ENCODE data around the gene PFN2. TPM values are rescaled to one million over a fixed set of nuclear protein-coding genes. Genes with fewer than 3 reads are reported as not detected.
"Not testable (repeated sequence)": the region's sequence is repeated elsewhere in the genome, so short reads cannot be mapped to it uniquely, and the experiment has no call there.

The PFN2 gene, protein sequence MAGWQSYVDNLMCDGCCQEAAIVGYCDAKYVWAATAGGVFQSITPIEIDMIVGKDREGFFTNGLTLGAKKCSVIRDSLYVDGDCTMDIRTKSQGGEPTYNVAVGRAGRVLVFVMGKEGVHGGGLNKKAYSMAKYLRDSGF
- total RNA-seq, result 133 and 181 TPM in 2 replicates

DNA sequence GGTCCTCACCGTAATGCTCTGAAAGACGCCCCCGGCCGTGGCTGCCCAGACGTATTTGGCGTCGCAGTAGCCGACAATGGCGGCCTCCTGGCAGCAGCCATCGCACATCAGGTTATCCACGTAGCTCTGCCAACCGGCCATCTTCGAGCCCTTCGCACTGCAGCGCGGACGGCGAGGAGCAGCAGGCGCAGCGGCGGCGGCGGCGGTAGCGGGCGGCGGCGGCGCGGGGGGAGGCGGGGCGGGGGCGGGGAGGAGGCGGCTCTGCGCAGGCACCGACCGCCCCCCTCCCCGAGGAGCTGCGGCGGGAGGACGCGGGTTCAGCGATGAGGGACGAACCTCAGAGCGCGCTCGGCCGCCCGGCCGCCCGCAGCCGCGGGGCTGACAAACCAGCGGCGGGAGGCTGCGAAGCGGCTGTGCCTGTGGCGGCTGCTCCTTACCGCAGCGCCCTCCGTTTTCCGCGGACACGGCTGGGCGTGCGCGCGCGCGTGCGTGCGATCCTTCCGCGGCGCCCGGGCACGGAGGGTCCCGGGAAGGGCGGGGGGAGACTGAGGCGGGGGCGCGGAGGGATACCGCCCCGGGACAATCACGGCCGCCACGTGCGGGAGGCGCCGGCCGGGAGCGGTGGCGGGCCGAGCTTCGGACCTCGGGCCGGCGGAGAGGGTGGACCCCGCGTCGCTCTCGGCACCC lies at the start of gene PFN2:
Gene PFN2 (minus strand): TSS at position 180 of the 687 bp plus-strand sequence. CDS start 39 bp downstream, at position 141.
- DNase-seq (ENCODE audit: low read depth), result peak; percentile 29

DNA sequence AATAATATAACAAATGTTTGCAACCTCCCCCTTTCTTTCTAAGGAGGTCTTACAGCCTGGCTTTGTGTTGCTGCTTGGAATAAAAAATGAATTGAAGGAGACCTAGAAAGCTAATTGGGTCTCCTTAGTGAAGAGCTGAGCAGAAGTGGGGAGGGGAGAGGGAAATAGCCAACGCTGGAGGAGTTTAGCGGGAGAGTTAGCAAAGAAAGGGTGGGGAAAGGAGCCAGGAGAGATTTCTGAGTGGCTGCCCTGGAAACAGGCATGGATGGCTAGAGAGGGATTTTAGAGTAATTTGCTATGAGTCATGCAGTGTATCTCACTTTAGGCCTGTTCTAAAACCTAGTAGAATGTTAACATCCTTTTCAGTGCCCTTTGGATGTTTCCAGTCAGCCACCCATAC lies 45.2 kb upstream of the PFN2 start:
- peak; percentile 44 for DNase-seq (ENCODE audit: low read depth)

GRCh38 chr3:150014782-150015181 lies 44.1 kb upstream of the PFN2 start:
- no peak for DNase-seq (ENCODE audit: low read depth)

DNA sequence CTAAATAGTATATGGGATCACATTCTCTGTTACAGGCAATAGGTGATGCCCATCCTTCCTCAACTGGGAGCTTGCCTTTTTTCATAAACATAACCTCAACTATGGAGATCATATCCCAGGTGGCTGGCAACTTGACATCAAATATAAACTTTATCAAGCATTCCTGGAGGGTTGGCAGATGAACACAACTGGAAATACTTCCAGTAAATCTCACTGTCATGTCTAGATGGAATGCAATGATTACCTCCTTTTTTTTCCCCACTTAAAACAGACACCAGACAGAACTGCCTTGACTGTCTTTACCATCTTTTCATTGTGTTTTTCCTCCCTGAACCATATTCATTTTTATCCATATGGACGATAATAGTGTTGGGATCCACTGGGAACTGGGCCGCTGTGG lies 43.1 kb upstream of the PFN2 start:
- no peak for DNase-seq (ENCODE audit: low read depth)

DNA sequence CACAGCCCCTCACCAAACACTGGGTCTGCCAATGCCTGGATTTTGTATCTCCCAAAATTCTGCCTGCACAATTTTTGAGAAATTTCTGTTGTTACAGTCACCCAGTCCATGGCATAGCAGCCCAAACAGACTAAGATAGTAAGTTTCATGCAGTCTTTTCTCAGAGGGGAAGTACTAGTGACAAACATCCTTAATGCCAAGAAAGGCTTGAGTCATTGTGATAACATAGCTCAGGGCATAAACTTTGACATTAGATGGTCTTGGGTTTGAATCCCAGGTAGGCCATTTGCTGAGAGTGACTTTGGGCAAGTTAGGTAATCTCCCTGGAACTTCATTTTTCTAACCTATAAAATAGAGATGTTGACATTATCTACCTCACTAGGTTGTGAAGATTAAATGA lies 36.1 kb upstream of the PFN2 start:
- DNase-seq (ENCODE audit: low read depth), result no peak

GRCh38 chr3:150005243-150006112 lies 34.8 kb upstream of the PFN2 start:
- DNase-seq (ENCODE audit: low read depth), result peak; percentile 9

GRCh38 chr3:150000641-150001040 lies 29.9 kb upstream of the PFN2 start:
- DNase-seq (ENCODE audit: low read depth), result no peak

- no peak for DNase-seq (ENCODE audit: low read depth)
These were observed 28.7 kb upstream of the PFN2 start for GRCh38 chr3:149999421-149999820.

DNA sequence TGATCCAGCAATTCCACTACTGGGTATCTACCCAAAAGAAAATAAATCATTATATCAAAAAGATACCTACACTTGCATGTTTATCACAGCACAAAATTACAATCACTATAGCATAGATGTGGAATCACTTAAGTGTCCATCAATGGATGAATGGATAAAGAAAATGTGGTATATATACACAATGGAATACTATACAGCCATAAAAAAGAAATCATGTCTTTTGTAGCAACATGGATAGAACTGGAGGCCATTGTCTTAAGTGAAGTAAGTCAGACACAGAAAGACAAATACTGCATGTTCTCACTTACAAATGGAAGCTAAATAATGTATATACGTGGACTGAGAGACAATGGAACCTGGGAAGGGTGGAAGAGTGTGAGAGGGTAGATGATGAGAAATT lies 28.3 kb upstream of the PFN2 start:
- no peak for DNase-seq (ENCODE audit: low read depth)

GRCh38 chr3:149992416-149993058 lies 21.8 kb upstream of the PFN2 start:
- DNase-seq (ENCODE audit: low read depth), result no peak

DNA sequence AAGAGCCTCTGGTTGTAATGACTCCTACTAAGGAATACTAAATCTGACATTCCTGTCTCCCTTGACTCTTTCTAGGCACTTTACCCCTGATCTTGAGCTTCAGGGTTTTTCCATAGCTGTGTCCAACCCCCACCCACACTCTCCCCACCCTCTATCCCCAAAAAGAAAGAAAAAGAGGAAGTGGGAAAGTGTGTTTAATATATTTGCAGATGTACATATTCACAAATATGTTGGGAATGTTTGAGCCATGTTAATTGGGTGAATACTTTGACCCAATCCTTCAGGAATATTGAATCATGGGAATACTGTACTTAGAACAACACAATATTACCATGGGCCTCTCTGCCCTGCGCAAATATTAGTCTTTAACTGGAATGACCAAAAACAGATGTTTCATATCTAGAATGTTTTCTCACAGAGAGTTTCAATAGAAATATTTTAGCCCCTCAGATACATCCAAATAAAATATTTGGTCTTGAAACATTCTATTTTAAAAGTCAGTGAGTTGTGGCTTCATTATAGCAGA lies 19.8 kb upstream of the PFN2 start:
- no peak for DNase-seq (ENCODE audit: low read depth)

DNA sequence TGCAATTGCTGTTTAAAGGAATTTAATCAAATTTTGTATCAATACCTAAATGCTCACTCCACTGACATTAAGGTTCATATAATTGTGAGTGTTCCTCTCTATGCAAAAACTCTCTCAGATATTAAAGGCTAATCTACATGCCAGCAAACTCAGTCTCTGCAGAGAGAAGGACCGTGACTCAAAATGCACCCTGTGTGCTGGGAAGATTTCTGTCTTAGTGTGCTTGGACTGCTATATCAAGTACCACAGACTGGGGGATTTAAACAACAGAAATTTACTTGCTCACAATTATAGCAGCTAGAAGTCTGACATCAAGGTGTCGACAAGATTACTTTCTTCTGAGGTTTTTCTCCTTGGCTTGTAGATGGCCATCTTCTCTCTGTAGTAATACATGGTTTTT lies 18.6 kb upstream of the PFN2 start:
- no peak for DNase-seq (ENCODE audit: low read depth)

- DNase-seq (ENCODE audit: low read depth), result no peak
These were observed 12.9 kb upstream of the PFN2 start for GRCh38 chr3:149983628-149984027.

DNA sequence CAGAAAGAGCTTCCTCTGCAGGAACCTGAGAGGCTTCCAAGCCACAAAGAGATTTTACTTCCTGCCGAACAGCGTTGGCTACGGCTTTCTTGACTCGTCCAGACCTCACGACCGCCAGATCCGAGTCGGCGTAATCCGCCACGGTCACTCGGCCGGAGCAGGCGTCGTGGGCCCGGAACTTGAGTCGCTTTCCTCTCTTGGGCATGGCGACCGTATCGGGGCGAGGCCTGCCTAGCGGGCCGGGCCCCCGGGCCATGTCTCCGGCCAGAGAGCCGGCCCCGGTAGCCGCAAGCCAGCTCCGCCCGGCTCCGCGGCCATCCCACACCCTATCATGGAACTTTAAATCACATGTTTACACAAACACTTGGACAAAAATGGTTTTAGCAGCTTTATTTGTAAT lies 12.4 kb upstream of the PFN2 start:
- DNase-seq (ENCODE audit: low read depth), result not testable (repeated sequence)

GRCh38 chr3:149981979-149982378 lies 11.3 kb upstream of the PFN2 start:
- not testable (repeated sequence) for DNase-seq (ENCODE audit: low read depth)

DNA sequence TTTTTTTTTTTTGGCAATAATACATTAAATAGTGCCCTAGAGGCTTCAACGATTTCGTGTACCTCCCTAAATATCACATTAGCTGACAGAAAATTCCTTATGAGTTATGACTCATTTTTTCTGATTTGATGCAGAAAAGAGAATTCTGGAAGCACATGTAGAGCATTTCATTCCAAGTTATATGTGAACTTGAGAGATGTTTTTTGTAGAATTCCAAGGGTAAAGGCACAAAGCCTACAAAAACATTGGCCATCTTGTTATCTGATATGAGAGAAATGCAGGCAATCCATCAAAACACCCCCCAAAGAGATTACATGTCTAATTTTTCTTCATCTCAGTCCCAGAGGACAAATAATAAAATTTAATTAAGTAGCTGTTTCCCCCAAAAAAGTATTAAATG lies 6.7 kb upstream of the PFN2 start:
- DNase-seq (ENCODE audit: low read depth), result no peak

DNA sequence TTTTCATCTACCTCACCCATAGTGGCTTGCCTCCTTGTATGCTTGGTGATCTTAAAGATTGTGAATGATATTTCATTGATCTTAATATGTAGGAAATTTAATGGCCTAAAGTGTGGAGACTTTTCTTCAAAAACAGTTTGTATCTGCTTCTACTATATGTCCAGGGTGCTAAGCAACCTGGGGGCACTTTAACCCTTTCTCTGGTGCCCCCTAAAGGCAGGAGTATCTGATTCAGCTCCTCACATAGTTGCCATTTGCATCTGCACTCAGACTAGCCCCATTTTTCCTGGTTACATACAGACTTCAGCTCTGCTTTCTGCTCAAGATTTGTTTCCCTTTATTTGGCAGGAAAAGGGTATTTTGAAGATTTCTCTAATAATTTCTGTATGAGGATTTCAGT lies 5.2 kb upstream of the PFN2 start:
- no peak for DNase-seq (ENCODE audit: low read depth)

- peak; percentile 39 for DNase-seq (ENCODE audit: low read depth)
These were observed 844 bp upstream of the PFN2 start for GRCh38 chr3:149971403-149972075.

GRCh38 chr3:149969940-149970715 lies 567 bp downstream of the PFN2 start:
- peak; percentile 62 for DNase-seq (ENCODE audit: low read depth)

GRCh38 chr3:149969110-149969939 lies 1.4 kb downstream of the PFN2 start:
- peak; percentile 76 for DNase-seq (ENCODE audit: low read depth)
